CD14-positive monocyte (primary cell): Measurements from ENCODE around the gene RPS13. TPM values are rescaled to one million over a fixed set of nuclear protein-coding genes. Genes with fewer than 3 reads are reported as not detected.
A peak's percentile ranks its signal among the peaks of the same experiment; 100 is the strongest.
"Not testable (repeated sequence)": the region's sequence is repeated elsewhere in the genome, so short reads cannot be mapped to it uniquely, and the experiment has no call there.

ENCODE experiments used
- DNase-seq, 3 donors: peaks; one replicate each; pipeline ENCODE4 v3.0.0-alpha.2; 2011 to 2022
- H2AFZ ChIP-seq: 2 replicates; pipeline ENCODE4 v1.6.0; 2012; ENCODE audit warnings: mild to moderate bottlenecking, low read depth, low read length, inconsistent platforms; ENCODE audit not compliant: insufficient read depth, poor library complexity, severe bottlenecking
- H3K27ac ChIP-seq, 2 donors: 1 replicate in 1 of 2; 2 replicates in 1 of 2; pipeline ENCODE4 v1.5.1; 2012 to 2013; ENCODE audit warnings: low read length in 2 of 2, control low read depth in 1 of 2, inconsistent platforms in 1 of 2, low read depth in 1 of 2, mild to moderate bottlenecking in 1 of 2
- H3K27me3 ChIP-seq, 2 donors: one replicate each; pipeline versions ENCODE4 v1.6.0 to v1.6.1; 2011 to 2013; ENCODE audit warnings: low read length in 2 of 2; ENCODE audit not compliant: control insufficient read depth in 2 of 2, insufficient read depth in 2 of 2
- H3K36me3 ChIP-seq, 2 donors: replicated peaks in 1 of 2; 1 replicate in 1 of 2; 2 replicates in 1 of 2; pipeline versions ENCODE4 v1.5.1 to v1.6.1; 2012 to 2013; ENCODE audit warnings: low read length in 2 of 2, control low read depth in 1 of 2, inconsistent platforms in 1 of 2, mild to moderate bottlenecking in 1 of 2; ENCODE audit not compliant: insufficient read depth in 2 of 2, control insufficient read depth in 1 of 2
- H3K4me1 ChIP-seq, 2 donors: 1 replicate in 1 of 2; 2 replicates in 1 of 2; pipeline versions ENCODE4 v1.5.1 to v1.6.1; 2012 to 2013; ENCODE audit warnings: low read length in 2 of 2, control low read depth in 1 of 2, inconsistent platforms in 1 of 2, mild to moderate bottlenecking in 1 of 2, moderate library complexity in 1 of 2; ENCODE audit not compliant: insufficient read depth in 2 of 2, control insufficient read depth in 1 of 2
- H3K4me2 ChIP-seq: replicated peaks from 2 replicates; pipeline ENCODE3; 2012; ENCODE audit warnings: low read length, moderate library complexity, mild to moderate bottlenecking; ENCODE audit not compliant: poor library complexity, severe bottlenecking; ENCODE audit errors: extremely low read depth
- H3K4me3 ChIP-seq, 3 experiments: fragments of 200-600 bp in 1 of 3; sonication (generic) in 1 of 3; replicated peaks in 1 of 3; 1 replicate in 2 of 3; 2 replicates in 1 of 3; pipeline ENCODE4 v1.5.1; 2011 to 2013; ENCODE audit warnings: low read length in 3 of 3, mild to moderate bottlenecking in 3 of 3, control low read depth in 2 of 3, low read depth in 2 of 3, inconsistent platforms in 1 of 3, moderate library complexity in 1 of 3
- H3K79me2 ChIP-seq: 2 replicates; pipeline ENCODE4 v1.6.0; 2012; ENCODE audit warnings: mild to moderate bottlenecking, control low read depth, inconsistent platforms, low read length, moderate library complexity; ENCODE audit not compliant: insufficient read depth
- H3K9ac ChIP-seq: 2 replicates; pipeline ENCODE4 v1.6.0; 2017; ENCODE audit warnings: low read length, mild to moderate bottlenecking; ENCODE audit not compliant: insufficient read depth, poor library complexity, severe bottlenecking
- H3K9me3 ChIP-seq, 2 donors: replicated peaks in 1 of 2; 1 replicate in 1 of 2; 2 replicates in 1 of 2; pipeline versions ENCODE4 v1.5.1 to v1.6.1; 2012 to 2013; ENCODE audit warnings: low read length in 2 of 2, control low read depth in 1 of 2; ENCODE audit not compliant: control insufficient read depth in 1 of 2, insufficient read depth in 1 of 2
- H4K20me1 ChIP-seq: 2 replicates; pipeline ENCODE4 v1.6.0; 2012; ENCODE audit warnings: mild to moderate bottlenecking, low read length, control low read depth, moderate library complexity; ENCODE audit not compliant: insufficient read depth
- H3K27ac Mint-ChIP-seq, 7 donors: one replicate each; pipeline ENCODE4 v1.8.0; 2020; ENCODE audit warnings: mild to moderate bottlenecking in 7 of 7, mixed read lengths in 7 of 7, moderate library complexity in 6 of 7, inconsistent platforms in 2 of 7
- H3K27me3 Mint-ChIP-seq, 3 donors: one replicate each; pipeline ENCODE4 v1.8.0; 2021 to 2022; ENCODE audit warnings: low read depth in 3 of 3, mild to moderate bottlenecking in 3 of 3, mixed read lengths in 3 of 3, moderate library complexity in 3 of 3, inconsistent platforms in 1 of 3
- H3K36me3 Mint-ChIP-seq, 2 donors: one replicate each; pipeline ENCODE4 v1.8.0; 2020; ENCODE audit warnings: mixed read lengths in 2 of 2, inconsistent platforms in 1 of 2, mild to moderate bottlenecking in 1 of 2
- H3K4me1 Mint-ChIP-seq: one replicate; pipeline ENCODE4 v1.8.0; 2020; ENCODE audit warnings: mild to moderate bottlenecking, mixed read lengths
- H3K4me3 Mint-ChIP-seq, 2 donors: one replicate each; pipeline ENCODE4 v1.8.0; 2020; ENCODE audit warnings: mild to moderate bottlenecking in 2 of 2, mixed read lengths in 2 of 2, moderate library complexity in 1 of 2
- H3K9me3 Mint-ChIP-seq, 7 donors: one replicate each; pipeline ENCODE4 v1.8.0; 2020 to 2022; ENCODE audit warnings: mixed read lengths in 7 of 7, mild to moderate bottlenecking in 6 of 7, moderate library complexity in 6 of 7, inconsistent platforms in 2 of 7
- CTCF ChIP-seq: fragments of 200-600 bp; IDR thresholded peaks from one replicate; pipeline ENCODE4 v1.8.0; 2022; ENCODE audit warnings: antibody characterized with exemption, mild to moderate bottlenecking
- WGBS: methylation state at CpG from one replicate; pipeline ENCODE4 v1.1.5; 2013; ENCODE audit warnings: missing lambda C conversion rate; ENCODE audit not compliant: insufficient coverage; 5-methylcytosine and 5-hydroxymethylcytosine counted together
- intact Hi-C, 2 donors: fragments of 100-400 bp; cut with micrococcal nuclease; formaldehyde crosslinking; loops; one replicate each; pipeline versions ENCODE4 v1.15.0 to v1.15.1; 2023
- polyA plus RNA-seq, 3 donors: library from polyadenylated mRNA; depleted of rRNA in 1 of 3; unstranded in 2 of 3; stranded (reverse) in 1 of 3; fragments of 300-500 nt in 2 of 3; fragments of >200 nt in 1 of 3; fragmentation: Illumina TruSeq in 2 of 3; gene quantifications; 1 replicate in 2 of 3; 2 replicates in 1 of 3; pipeline ENCODE4 v1.2.3, GENCODE V29; 2012 to 2021

The RPS13 gene
- polyA plus RNA-seq, 3 donors = 1,050 to 1,357 (median 1,271) TPM

GRCh38 chr11:17117262-17117661, 39.8 kb upstream of the RPS13 start:
- intact Hi-C loops = no loop called here
- Mint-ChIP-seq H3K36me3 (peaks cover 47 to 72% of the 10 kb centered on the region in 2 donors), H3K4me1 (no peaks in the 10 kb centered on the region), H3K9me3 (no peaks in the 10 kb centered on the region), H3K4me3 (no peak overlapping the region), H3K27ac (no peak overlapping the region), H3K27me3 (no peaks in the 10 kb centered on the region)
- no peaks in the 10 kb centered on the region for H3K9me3 ChIP-seq
- H3K4me1 ChIP-seq = no peaks in the 10 kb centered on the region
- H3K79me2 ChIP-seq = no peaks in the 10 kb centered on the region
- H3K27ac ChIP-seq = no peak overlapping the region
- no peak overlapping the region for H3K4me2 ChIP-seq
- H4K20me1 ChIP-seq = no peaks in the 10 kb centered on the region
- no peak overlapping the region for H2AFZ ChIP-seq
- H3K9ac ChIP-seq = no peak overlapping the region
- no peaks in the 10 kb centered on the region for H3K27me3 ChIP-seq
- TF ChIP-seq CTCF = no peak
- H3K36me3 ChIP-seq = peaks cover 50 to 82% of the 10 kb centered on the region in 2 donors
- no peak for DNase-seq
- no peak overlapping the region for H3K4me3 ChIP-seq
- 100% methylated on average over 2 of the region's 4 CpGs for WGBS

GRCh38 chr11:17116117-17116516, 38.6 kb upstream of the RPS13 start:
- Histone ChIP-seq H3K4me2 (no peak overlapping the region), H3K4me3 (no peak overlapping the region), H3K27me3 (no peaks in the 10 kb centered on the region), H3K9me3 (no peaks in the 10 kb centered on the region), H2AFZ (no peak overlapping the region), H3K27ac (no peak overlapping the region), H3K4me1 (no peaks in the 10 kb centered on the region), H3K9ac (no peak overlapping the region), H3K79me2 (no peaks in the 10 kb centered on the region), H3K36me3 (peaks cover 49 to 82% of the 10 kb centered on the region in 2 donors), H4K20me1 (no peaks in the 10 kb centered on the region)
- no peaks in the 10 kb centered on the region for H3K9me3 Mint-ChIP-seq
- no peak overlapping the region for H3K27ac Mint-ChIP-seq
- no peak overlapping the region for H3K4me3 Mint-ChIP-seq
- no peaks in the 10 kb centered on the region for H3K27me3 Mint-ChIP-seq
- peaks cover 41 to 74% of the 10 kb centered on the region in 2 donors for H3K36me3 Mint-ChIP-seq
- no peak for TF ChIP-seq CTCF
- no peak for DNase-seq
- H3K4me1 Mint-ChIP-seq = no peaks in the 10 kb centered on the region
- intact Hi-C loops = no loop called here
- no CpG with 5 or more reads among the region's 1 CpG for WGBS

GRCh38 chr11:17107745-17108144, 30.3 kb upstream of the RPS13 start:
- Mint-ChIP-seq H3K36me3 (peaks cover 49 to 81% of the 10 kb centered on the region in 2 donors), H3K27ac (peak overlapping the region in 1 of 7 donors; percentile 57)
- H3K4me2 ChIP-seq, H3K27ac ChIP-seq, H3K27me3 ChIP-seq, H3K4me1 Mint-ChIP-seq, H3K79me2 ChIP-seq, H3K9ac ChIP-seq, H4K20me1 ChIP-seq, H3K9me3 ChIP-seq, DNase-seq, H3K4me3 Mint-ChIP-seq, intact Hi-C loops, H2AFZ ChIP-seq, H3K9me3 Mint-ChIP-seq, H3K4me1 ChIP-seq, H3K4me3 ChIP-seq, H3K27me3 Mint-ChIP-seq: not testable (repeated sequence)
- WGBS = 100% methylated on average over 2 of the region's 6 CpGs
- H3K36me3 ChIP-seq = peaks cover 41 to 92% of the 10 kb centered on the region in 2 donors
